ENCODE data around the gene PRDM11. TPM values are rescaled to one million over a fixed set of nuclear protein-coding genes. Genes with fewer than 3 reads are reported as not detected.
A peak's percentile ranks its signal among the peaks of the same experiment; 100 is the strongest.

Gene PRDM11
- total and polyA plus RNA-seq, 8 donors = 1.2 to 139 (median 7.9) TPM

GRCh38 chr11:45150943-45151342, 4.5 kb downstream of the PRDM11 start:
- H3K4me3 ChIP-seq = no peak overlapping the region
- H3K27ac ChIP-seq = no peak overlapping the region
- no peak for TF ChIP-seq POLR2A (IDR thresholded peaks at IDR 0.05)
- TF ChIP-seq POLR2AphosphoS5 (IDR thresholded peaks at IDR 0.05) = no peak
- TF ChIP-seq EP300 (IDR thresholded peaks at IDR 0.05) = no peak
- no peak for TF ChIP-seq CTCF (IDR thresholded peaks at IDR 0.05)

GRCh38 chr11:45151362-45151982, 5.0 kb downstream of the PRDM11 start:
- TF ChIP-seq EP300 (IDR thresholded peaks at IDR 0.05) (no peak), CTCF (IDR thresholded peaks at IDR 0.05) (no peak), POLR2AphosphoS5 (IDR thresholded peaks at IDR 0.05) (no peak), POLR2A (IDR thresholded peaks at IDR 0.05) (no peak)
- intact Hi-C loops (cut with DNase I; ENCODE audit: low total_unique reads) = no loop called here
- no peaks in the 10 kb centered on the region for H3K36me3 ChIP-seq
- H3K4me1 ChIP-seq = peaks cover 19 to 76% (median 37%) of the 10 kb centered on the region in 4 donors
- no peaks in the 10 kb centered on the region for H3K27me3 ChIP-seq
- H3K27ac ChIP-seq = no peak overlapping the region
- no peaks in the 10 kb centered on the region for H3K9me3 ChIP-seq
- 80 to 83% (median 83%) methylated on average over 6 of the region's 6 CpGs for WGBS, 5 donors
- no peak for DNase-seq
- H3K4me3 ChIP-seq = no peak overlapping the region

More at GRCh38 chr11:45150943-45151342, 4.5 kb downstream of the PRDM11 start:
- H3K9me3 ChIP-seq = no peaks in the 10 kb centered on the region
- peaks cover 21 to 74% (median 37%) of the 10 kb centered on the region in 4 donors for H3K4me1 ChIP-seq
- WGBS, 5 donors = 89 to 97% (median 93%) methylated on average over 4 of the region's 4 CpGs
- no peaks in the 10 kb centered on the region for H3K27me3 ChIP-seq
- intact Hi-C loops (cut with DNase I; ENCODE audit: low total_unique reads) = no loop called here
- no peak for DNase-seq
- H3K36me3 ChIP-seq = no peaks in the 10 kb centered on the region

DNA sequence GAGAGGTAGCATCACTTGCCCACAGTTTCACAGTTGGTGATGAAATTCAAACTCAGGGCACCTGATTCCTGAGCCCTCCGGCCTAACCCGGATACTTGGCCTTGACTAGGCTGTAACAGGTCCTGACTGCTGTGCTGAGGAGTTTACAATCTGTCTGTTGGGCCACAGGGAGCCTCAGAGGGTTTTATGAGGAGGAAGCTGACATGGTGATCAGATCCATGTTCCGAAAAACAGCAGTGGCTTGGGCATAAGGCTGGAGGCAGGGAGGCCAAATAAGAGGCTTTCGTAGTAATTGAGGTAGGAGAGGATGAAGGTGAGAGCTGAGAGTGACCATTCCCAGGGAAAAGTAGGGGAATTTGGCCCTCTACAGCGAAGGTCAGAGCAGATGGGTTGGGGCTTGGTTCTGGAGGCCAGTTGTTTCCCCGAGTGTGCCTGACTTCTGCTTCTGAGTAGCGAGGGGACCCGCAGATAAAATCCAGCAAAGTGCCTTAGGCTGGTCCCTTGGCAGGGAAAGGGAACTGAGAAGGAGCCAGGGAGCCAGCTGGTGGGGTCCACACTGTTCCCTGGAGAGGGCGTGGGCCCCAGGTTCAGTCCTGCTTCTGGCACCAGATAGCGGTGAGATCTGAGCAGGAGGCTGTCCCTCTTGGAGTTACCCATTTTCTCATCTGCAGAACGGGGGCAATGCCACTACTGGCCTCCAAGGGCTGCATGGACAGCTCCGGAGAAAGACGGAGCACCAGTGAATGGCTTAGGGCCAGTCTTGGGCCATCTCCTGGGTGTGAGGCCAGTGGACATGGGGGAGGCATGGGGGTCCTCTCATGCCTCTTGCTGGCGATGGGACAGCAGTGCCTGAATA, 6.5 kb downstream of the PRDM11 start:
- no peaks in the 10 kb centered on the region for H3K9me3 ChIP-seq
- intact Hi-C loops (cut with DNase I; ENCODE audit: low total_unique reads) = no loop called here
- no peak for DNase-seq
- WGBS, 5 donors = 81 to 90% (median 85%) methylated on average over 12 to 14 of the region's 14 CpGs
- TF ChIP-seq POLR2A (IDR thresholded peaks at IDR 0.05) (no peak), EP300 (IDR thresholded peaks at IDR 0.05) (no peak), POLR2AphosphoS5 (IDR thresholded peaks at IDR 0.05) (no peak), CTCF (IDR thresholded peaks at IDR 0.05) (no peak)
- H3K27ac ChIP-seq = no peak overlapping the region
- H3K4me3 ChIP-seq = no peak overlapping the region
- H3K4me1 ChIP-seq = peaks cover 21 to 85% (median 42%) of the 10 kb centered on the region in 4 donors
- H3K36me3 ChIP-seq = no peaks in the 10 kb centered on the region
- no peaks in the 10 kb centered on the region for H3K27me3 ChIP-seq

GRCh38 chr11:45154276-45154675, 7.8 kb downstream of the PRDM11 start:
- H3K27ac ChIP-seq = peak overlapping the region in 1 of 5 donors; percentile 70
- no peaks in the 10 kb centered on the region for H3K36me3 ChIP-seq
- no peak overlapping the region for H3K4me3 ChIP-seq
- no peaks in the 10 kb centered on the region for H3K27me3 ChIP-seq
- H3K9me3 ChIP-seq = no peaks in the 10 kb centered on the region
- peaks cover 27 to 85% (median 47%) of the 10 kb centered on the region in 4 donors for H3K4me1 ChIP-seq
- TF ChIP-seq CTCF (IDR thresholded peaks at IDR 0.05) (no peak), POLR2A (IDR thresholded peaks at IDR 0.05) (no peak), EP300 (IDR thresholded peaks at IDR 0.05) (no peak), POLR2AphosphoS5 (IDR thresholded peaks at IDR 0.05) (no peak)
- 88 to 99% (median 97%) methylated on average over 6 of the region's 6 CpGs for WGBS, 5 donors
- peak in 1 of 2 donors; percentile 15 for DNase-seq
- intact Hi-C loops (cut with DNase I; ENCODE audit: low total_unique reads) = no loop called here

Measured in stomach (tissue), 9 donors.